ENCODE measurements around the gene C4orf46.
A peak's percentile ranks its signal among the peaks of the same experiment; 100 is the strongest.

Gene C4orf46

GRCh38 chr4:158630893-158631292, 40.8 kb downstream of the C4orf46 start:
- H2BK15ac ChIP-seq (ENCODE audit: low read depth, poor library complexity, severe bottlenecking) = no peak overlapping the region
- H3K27ac ChIP-seq (ENCODE audit: low read length, poor library complexity, severe bottlenecking) = no peak overlapping the region
- DNase-seq = no peak
- H3K4me1 ChIP-seq (ENCODE audit: control insufficient read depth, insufficient read depth, low read depth, low read length) = no peaks in the 10 kb centered on the region
- no peak overlapping the region for H3K23ac ChIP-seq (ENCODE audit: low read length in 2 of 2)
- H4K91ac ChIP-seq (ENCODE audit: low read length) = no peak overlapping the region
- H2BK120ac ChIP-seq (ENCODE audit: low read depth, low read length) = no peak overlapping the region
- H3K27me3 ChIP-seq (ENCODE audit: control insufficient read depth in 1 of 2, insufficient read depth in 1 of 2, low read length in 2 of 2) = no peaks in the 10 kb centered on the region
- H3K9ac ChIP-seq (ENCODE audit: low read length) = no peak overlapping the region
- no peak overlapping the region for H2AK5ac ChIP-seq (ENCODE audit: low read length, severe bottlenecking)
- H3K36me3 ChIP-seq (ENCODE audit: control insufficient read depth in 1 of 2, insufficient read depth in 2 of 2, low read depth in 1 of 2, low read length in 2 of 2) = no peaks in the 10 kb centered on the region
- WGBS = 53% methylated on average over 1 of the region's 1 CpG
- no peak overlapping the region for H3K14ac ChIP-seq (ENCODE audit: low read length in 2 of 2)
- H3K4me3 ChIP-seq (ENCODE audit: insufficient read depth in 1 of 2, low read depth in 1 of 2, low read length in 2 of 2) = no peak overlapping the region
- H3K79me1 ChIP-seq (replicated peaks; ENCODE audit: low read length, poor library complexity, severe bottlenecking) = no peaks in the 10 kb centered on the region
- H2BK12ac ChIP-seq (ENCODE audit: low read length in 2 of 2) = no peak overlapping the region
- H4K8ac ChIP-seq (ENCODE audit: low read length) = no peak overlapping the region
- H2AFZ ChIP-seq (ENCODE audit: low read depth, low read length) = no peak overlapping the region
- H3K4ac ChIP-seq (ENCODE audit: low read depth in 1 of 2, low read length in 2 of 2) = no peak overlapping the region
- no peak overlapping the region for H2BK5ac ChIP-seq (ENCODE audit: low read depth, low read length, poor library complexity, severe bottlenecking)
- H3K9me3 ChIP-seq (ENCODE audit: control insufficient read depth, low read length) = no peaks in the 10 kb centered on the region
- no peak overlapping the region for H3K18ac ChIP-seq (ENCODE audit: low read depth in 1 of 2, low read length in 2 of 2)
- H3K4me2 ChIP-seq (ENCODE audit: low read length, poor library complexity, severe bottlenecking) = no peak overlapping the region

GRCh38 chr4:158625544-158625943, 46.1 kb downstream of the C4orf46 start:
- peak overlapping the region; percentile 53 for H3K9ac ChIP-seq (ENCODE audit: low read length)
- no peak for DNase-seq
- no peak overlapping the region for H4K91ac ChIP-seq (ENCODE audit: low read length)
- H2BK15ac ChIP-seq (ENCODE audit: low read depth, poor library complexity, severe bottlenecking) = no peak overlapping the region
- no peak overlapping the region for H3K4me2 ChIP-seq (ENCODE audit: low read length, poor library complexity, severe bottlenecking)
- H2BK120ac ChIP-seq (ENCODE audit: low read depth, low read length) = no peak overlapping the region
- no peak overlapping the region for H3K4ac ChIP-seq (ENCODE audit: low read depth in 1 of 2, low read length in 2 of 2)
- WGBS = no CpG with 5 or more reads among the region's 2 CpGs
- no peak overlapping the region for H3K4me3 ChIP-seq (ENCODE audit: insufficient read depth in 1 of 2, low read depth in 1 of 2, low read length in 2 of 2)
- no peak overlapping the region for H2BK5ac ChIP-seq (ENCODE audit: low read depth, low read length, poor library complexity, severe bottlenecking)
- H3K14ac ChIP-seq (ENCODE audit: low read length in 2 of 2) = no peak overlapping the region
- H4K8ac ChIP-seq (ENCODE audit: low read length) = no peak overlapping the region
- H2BK12ac ChIP-seq (ENCODE audit: low read length in 2 of 2) = no peak overlapping the region
- H3K27me3 ChIP-seq (ENCODE audit: control insufficient read depth in 1 of 2, insufficient read depth in 1 of 2, low read length in 2 of 2) = no peaks in the 10 kb centered on the region
- no peaks in the 10 kb centered on the region for H3K36me3 ChIP-seq (ENCODE audit: control insufficient read depth in 1 of 2, insufficient read depth in 2 of 2, low read depth in 1 of 2, low read length in 2 of 2)
- no peak overlapping the region for H3K23ac ChIP-seq (ENCODE audit: low read length in 2 of 2)
- no peaks in the 10 kb centered on the region for H3K4me1 ChIP-seq (ENCODE audit: control insufficient read depth, insufficient read depth, low read depth, low read length)
- no peak overlapping the region for H2AK5ac ChIP-seq (ENCODE audit: low read length, severe bottlenecking)
- no peak overlapping the region for H2AFZ ChIP-seq (ENCODE audit: low read depth, low read length)
- H3K9me3 ChIP-seq (ENCODE audit: control insufficient read depth, low read length) = no peaks in the 10 kb centered on the region
- H3K18ac ChIP-seq (ENCODE audit: low read depth in 1 of 2, low read length in 2 of 2) = no peak overlapping the region
- no peaks in the 10 kb centered on the region for H3K79me1 ChIP-seq (replicated peaks; ENCODE audit: low read length, poor library complexity, severe bottlenecking)
- no peak overlapping the region for H3K27ac ChIP-seq (ENCODE audit: low read length, poor library complexity, severe bottlenecking)

- H3K4me3 ChIP-seq (ENCODE audit: insufficient read depth in 1 of 2, low read depth in 1 of 2, low read length in 2 of 2) = no peak overlapping the region
- no peak overlapping the region for H2BK120ac ChIP-seq (ENCODE audit: low read depth, low read length)
- H3K18ac ChIP-seq (ENCODE audit: low read depth in 1 of 2, low read length in 2 of 2) = no peak overlapping the region
- no peak overlapping the region for H3K27ac ChIP-seq (ENCODE audit: low read length, poor library complexity, severe bottlenecking)
- peak; percentile 57 for DNase-seq
- H2AK5ac ChIP-seq (ENCODE audit: low read length, severe bottlenecking) = no peak overlapping the region
- H3K79me1 ChIP-seq (replicated peaks; ENCODE audit: low read length, poor library complexity, severe bottlenecking) = no peaks in the 10 kb centered on the region
- no peak overlapping the region for H4K8ac ChIP-seq (ENCODE audit: low read length)
- H2BK15ac ChIP-seq (ENCODE audit: low read depth, poor library complexity, severe bottlenecking) = no peak overlapping the region
- no peak overlapping the region for H3K4ac ChIP-seq (ENCODE audit: low read depth in 1 of 2, low read length in 2 of 2)
- no peaks in the 10 kb centered on the region for H3K36me3 ChIP-seq (ENCODE audit: control insufficient read depth in 1 of 2, insufficient read depth in 2 of 2, low read depth in 1 of 2, low read length in 2 of 2)
- H2BK12ac ChIP-seq (ENCODE audit: low read length in 2 of 2) = no peak overlapping the region
- H3K9ac ChIP-seq (ENCODE audit: low read length) = peak overlapping the region; percentile 53
- H3K4me1 ChIP-seq (ENCODE audit: control insufficient read depth, insufficient read depth, low read depth, low read length) = no peaks in the 10 kb centered on the region
- no peak overlapping the region for H4K91ac ChIP-seq (ENCODE audit: low read length)
- no peaks in the 10 kb centered on the region for H3K27me3 ChIP-seq (ENCODE audit: control insufficient read depth in 1 of 2, insufficient read depth in 1 of 2, low read length in 2 of 2)
- no peak overlapping the region for H3K14ac ChIP-seq (ENCODE audit: low read length in 2 of 2)
- H3K9me3 ChIP-seq (ENCODE audit: control insufficient read depth, low read length) = no peaks in the 10 kb centered on the region
- no peak overlapping the region for H2AFZ ChIP-seq (ENCODE audit: low read depth, low read length)
- H3K23ac ChIP-seq (ENCODE audit: low read length in 2 of 2) = no peak overlapping the region
- WGBS = no CpG with 5 or more reads among the region's 3 CpGs
- H2BK5ac ChIP-seq (ENCODE audit: low read depth, low read length, poor library complexity, severe bottlenecking) = no peak overlapping the region
- no peak overlapping the region for H3K4me2 ChIP-seq (ENCODE audit: low read length, poor library complexity, severe bottlenecking)
Measured at GRCh38 chr4:158624889-158625478, 46.7 kb downstream of the C4orf46 start.

GRCh38 chr4:158622251-158622650, 49.4 kb downstream of the C4orf46 start:
- Histone ChIP-seq H2AK5ac (ENCODE audit: low read length, severe bottlenecking) (no peak overlapping the region), H3K4me1 (ENCODE audit: control insufficient read depth, insufficient read depth, low read depth, low read length) (no peaks in the 10 kb centered on the region), H2BK15ac (ENCODE audit: low read depth, poor library complexity, severe bottlenecking) (no peak overlapping the region), H3K9me3 (ENCODE audit: control insufficient read depth, low read length) (no peaks in the 10 kb centered on the region), H3K18ac (ENCODE audit: low read depth in 1 of 2, low read length in 2 of 2) (no peak overlapping the region), H4K91ac (ENCODE audit: low read length) (no peak overlapping the region), H3K4ac (ENCODE audit: low read depth in 1 of 2, low read length in 2 of 2) (no peak overlapping the region), H2BK120ac (ENCODE audit: low read depth, low read length) (no peak overlapping the region), H3K4me2 (ENCODE audit: low read length, poor library complexity, severe bottlenecking) (no peak overlapping the region), H3K23ac (ENCODE audit: low read length in 2 of 2) (no peak overlapping the region), H2AFZ (ENCODE audit: low read depth, low read length) (no peak overlapping the region), H3K36me3 (ENCODE audit: control insufficient read depth in 1 of 2, insufficient read depth in 2 of 2, low read depth in 1 of 2, low read length in 2 of 2) (no peaks in the 10 kb centered on the region), H2BK12ac (ENCODE audit: low read length in 2 of 2) (no peak overlapping the region), H3K27me3 (ENCODE audit: control insufficient read depth in 1 of 2, insufficient read depth in 1 of 2, low read length in 2 of 2) (no peaks in the 10 kb centered on the region), H3K79me1 (replicated peaks; ENCODE audit: low read length, poor library complexity, severe bottlenecking) (no peaks in the 10 kb centered on the region), H3K9ac (ENCODE audit: low read length) (no peak overlapping the region), H3K14ac (ENCODE audit: low read length in 2 of 2) (no peak overlapping the region), H2BK5ac (ENCODE audit: low read depth, low read length, poor library complexity, severe bottlenecking) (no peak overlapping the region), H3K27ac (ENCODE audit: low read length, poor library complexity, severe bottlenecking) (no peak overlapping the region), H4K8ac (ENCODE audit: low read length) (no peak overlapping the region), H3K4me3 (ENCODE audit: insufficient read depth in 1 of 2, low read depth in 1 of 2, low read length in 2 of 2) (no peak overlapping the region)
- no peak for DNase-seq
- 94% methylated on average over 2 of the region's 3 CpGs for WGBS

All from mesenchymal stem cell (in vitro differentiated cells and primary cell).